ENCODE measurements around the gene VEGFA.
A peak's percentile ranks its signal among the peaks of the same experiment; 100 is the strongest.

VEGFA gene

DNA sequence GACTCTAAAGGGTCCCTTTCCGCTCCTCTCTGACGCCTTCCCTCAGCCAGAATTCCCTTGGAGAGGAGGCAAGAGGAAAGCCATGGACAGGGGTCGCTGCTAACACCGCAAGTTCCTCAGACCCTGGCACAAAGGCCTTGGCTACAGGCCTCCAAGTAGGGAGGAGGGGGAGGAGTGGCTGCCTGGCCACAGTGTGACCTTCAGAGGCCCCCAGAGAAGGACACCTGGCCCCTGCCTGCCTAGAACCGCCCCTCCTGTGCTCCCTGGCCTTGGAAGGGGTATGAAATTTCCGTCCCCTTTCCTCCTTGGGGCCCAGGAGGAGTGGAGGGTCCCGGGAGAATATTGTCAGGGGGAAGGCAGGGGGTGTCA, 2.7 kb downstream of the VEGFA start:
- Histone ChIP-seq H3K9me3 (ENCODE audit: insufficient read depth, low read depth, low read length) (no peaks in the 10 kb centered on the region), H3K9ac (ENCODE audit: low read depth, low read length, poor library complexity, severe bottlenecking) (peak overlapping the region; percentile 95), H3K4me1 (ENCODE audit: insufficient read depth, low read length, poor library complexity, severe bottlenecking) (peaks cover 58% of the 10 kb centered on the region), H3K36me3 (ENCODE audit: insufficient read depth, low read length) (peaks cover 11% of the 10 kb centered on the region; the same call in 1 of the 2 replicates), H3K4me2 (ENCODE audit: low read depth, low read length, poor library complexity, severe bottlenecking) (peak overlapping the region; percentile 98), H3K27me3 (ENCODE audit: insufficient read depth, low read length, poor library complexity, severe bottlenecking) (no peaks in the 10 kb centered on the region), H4K20me1 (ENCODE audit: insufficient read depth, low read length, poor library complexity, severe bottlenecking) (peaks cover 46% of the 10 kb centered on the region), H2AFZ (ENCODE audit: low read length) (no peak overlapping the region), H3K9me2 (replicated peaks; ENCODE audit: low read depth, low read length) (no peaks in the 10 kb centered on the region), H3F3A (ENCODE audit: low read depth) (no peaks in the 10 kb centered on the region), H3K4me3 (ENCODE audit: low read length, poor library complexity, severe bottlenecking) (peak overlapping the region; percentile 87), H3K79me2 (ENCODE audit: insufficient read depth, low read length) (peaks cover 76% of the 10 kb centered on the region)
- no peak for TF ChIP-seq EZH2phosphoT487 (IDR thresholded peaks at IDR 0.05; ENCODE audit: borderline replicate concordance)
- TF ChIP-seq, protein P1, sequence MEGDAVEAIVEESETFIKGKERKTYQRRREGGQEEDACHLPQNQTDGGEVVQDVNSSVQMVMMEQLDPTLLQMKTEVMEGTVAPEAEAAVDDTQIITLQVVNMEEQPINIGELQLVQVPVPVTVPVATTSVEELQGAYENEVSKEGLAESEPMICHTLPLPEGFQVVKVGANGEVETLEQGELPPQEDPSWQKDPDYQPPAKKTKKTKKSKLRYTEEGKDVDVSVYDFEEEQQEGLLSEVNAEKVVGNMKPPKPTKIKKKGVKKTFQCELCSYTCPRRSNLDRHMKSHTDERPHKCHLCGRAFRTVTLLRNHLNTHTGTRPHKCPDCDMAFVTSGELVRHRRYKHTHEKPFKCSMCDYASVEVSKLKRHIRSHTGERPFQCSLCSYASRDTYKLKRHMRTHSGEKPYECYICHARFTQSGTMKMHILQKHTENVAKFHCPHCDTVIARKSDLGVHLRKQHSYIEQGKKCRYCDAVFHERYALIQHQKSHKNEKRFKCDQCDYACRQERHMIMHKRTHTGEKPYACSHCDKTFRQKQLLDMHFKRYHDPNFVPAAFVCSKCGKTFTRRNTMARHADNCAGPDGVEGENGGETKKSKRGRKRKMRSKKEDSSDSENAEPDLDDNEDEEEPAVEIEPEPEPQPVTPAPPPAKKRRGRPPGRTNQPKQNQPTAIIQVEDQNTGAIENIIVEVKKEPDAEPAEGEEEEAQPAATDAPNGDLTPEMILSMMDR (conservative IDR thresholded peaks at IDR 0.05; ENCODE audit: low read length), result no peak

DNA sequence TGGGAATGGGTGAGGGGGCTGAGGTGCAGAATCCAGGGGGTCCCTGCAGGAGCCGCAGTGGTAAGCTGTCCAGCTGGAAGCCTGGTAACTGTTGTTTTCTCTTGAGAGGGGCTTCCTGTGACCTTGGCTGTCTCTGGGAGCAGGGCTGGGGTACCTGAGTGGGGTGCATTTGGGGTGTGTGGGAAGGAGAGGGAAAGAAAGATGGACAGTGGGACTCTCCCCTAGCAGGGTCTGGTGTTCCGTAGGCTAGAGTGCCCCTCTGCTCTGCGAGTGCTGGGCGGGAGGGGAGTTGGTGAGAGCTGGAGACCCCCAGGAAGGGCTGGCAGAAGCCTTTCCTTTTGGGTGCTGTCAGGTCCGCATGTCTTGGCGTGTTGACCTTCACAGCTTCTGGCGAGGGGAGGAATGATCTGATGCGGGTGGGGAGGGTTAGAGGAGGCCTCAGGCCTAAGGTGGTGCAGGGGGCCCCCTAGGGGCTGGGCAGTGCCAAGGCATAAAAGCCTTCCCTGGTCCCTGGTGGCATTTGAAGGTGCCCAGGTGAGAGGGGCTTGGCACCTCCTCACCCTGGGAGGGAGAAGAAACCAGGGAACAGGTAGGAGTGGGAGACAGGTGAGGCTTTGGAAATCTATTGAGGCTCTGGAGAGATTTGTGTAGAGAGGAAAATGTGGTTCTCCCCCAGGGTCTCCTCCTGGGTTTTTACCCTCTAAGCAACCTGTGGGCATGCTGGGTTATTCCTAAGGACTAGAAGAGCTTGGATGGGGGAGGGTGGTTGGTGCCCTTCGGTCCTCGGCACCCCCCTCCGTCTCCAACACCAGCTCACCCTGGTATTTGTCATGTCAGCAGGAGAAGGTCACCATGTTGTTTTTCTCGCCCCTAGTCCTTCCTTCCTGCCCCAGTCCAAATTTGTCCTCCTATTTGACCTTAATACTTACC, 3.3 kb downstream of the VEGFA start:
- Histone ChIP-seq H3K9ac (ENCODE audit: low read depth, low read length, poor library complexity, severe bottlenecking) (peak overlapping the region; percentile 95), H3K4me3 (ENCODE audit: low read length, poor library complexity, severe bottlenecking) (peak overlapping the region; percentile 87), H3K9me3 (ENCODE audit: insufficient read depth, low read depth, low read length) (no peaks in the 10 kb centered on the region), H3F3A (ENCODE audit: low read depth) (no peaks in the 10 kb centered on the region), H3K4me2 (ENCODE audit: low read depth, low read length, poor library complexity, severe bottlenecking) (peak overlapping the region; percentile 98), H3K27me3 (ENCODE audit: insufficient read depth, low read length, poor library complexity, severe bottlenecking) (no peaks in the 10 kb centered on the region), H3K36me3 (ENCODE audit: insufficient read depth, low read length) (peaks cover 18% of the 10 kb centered on the region), H2AFZ (ENCODE audit: low read length) (no peak overlapping the region), H3K4me1 (ENCODE audit: insufficient read depth, low read length, poor library complexity, severe bottlenecking) (peaks cover 58% of the 10 kb centered on the region), H3K9me2 (replicated peaks; ENCODE audit: low read depth, low read length) (no peaks in the 10 kb centered on the region), H3K79me2 (ENCODE audit: insufficient read depth, low read length) (peaks cover 83% of the 10 kb centered on the region), H4K20me1 (ENCODE audit: insufficient read depth, low read length, poor library complexity, severe bottlenecking) (peaks cover 53% of the 10 kb centered on the region)
- TF ChIP-seq EZH2phosphoT487 (IDR thresholded peaks at IDR 0.05; ENCODE audit: borderline replicate concordance), result no peak
- TF ChIP-seq, protein P1 (conservative IDR thresholded peaks at IDR 0.05; ENCODE audit: low read length), result peak; percentile 92

DNA sequence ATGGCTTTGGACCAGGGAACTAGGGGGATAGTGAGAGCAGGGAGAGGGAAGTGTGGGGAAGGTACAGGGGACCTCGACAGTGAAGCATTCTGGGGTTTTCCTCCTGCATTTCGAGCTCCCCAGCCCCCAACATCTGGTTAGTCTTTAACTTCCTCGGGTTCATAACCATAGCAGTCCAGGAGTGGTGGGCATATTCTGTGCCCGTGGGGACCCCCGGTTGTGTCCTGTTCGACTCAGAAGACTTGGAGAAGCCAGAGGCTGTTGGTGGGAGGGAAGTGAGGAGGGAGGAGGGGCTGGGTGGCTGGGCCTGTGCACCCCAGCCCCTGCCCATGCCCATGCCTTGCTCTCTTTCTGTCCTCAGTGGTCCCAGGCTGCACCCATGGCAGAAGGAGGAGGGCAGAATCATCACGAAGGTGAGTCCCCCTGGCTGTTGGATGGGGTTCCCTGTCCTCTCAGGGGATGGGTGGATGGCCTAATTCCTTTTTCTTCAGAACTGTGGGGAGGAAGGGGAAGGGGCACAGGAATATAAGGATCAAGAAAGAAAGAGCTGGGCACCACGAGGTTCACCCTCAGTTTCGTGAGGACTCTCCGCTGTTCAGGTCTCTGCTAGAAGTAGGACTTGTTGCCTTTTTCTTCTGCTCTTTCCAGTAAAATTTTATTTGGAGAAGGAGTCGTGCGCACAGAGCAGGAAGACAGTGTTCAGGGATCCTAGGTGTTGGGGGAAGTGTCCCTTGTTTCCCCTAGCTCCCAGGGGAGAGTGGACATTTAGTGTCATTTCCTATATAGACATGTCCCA, 4.2 kb downstream of the VEGFA start:
- Histone ChIP-seq H3F3A (ENCODE audit: low read depth) (no peaks in the 10 kb centered on the region), H2AFZ (ENCODE audit: low read length) (no peak overlapping the region), H3K9ac (ENCODE audit: low read depth, low read length, poor library complexity, severe bottlenecking) (peak overlapping the region; percentile 95), H3K27me3 (ENCODE audit: insufficient read depth, low read length, poor library complexity, severe bottlenecking) (no peaks in the 10 kb centered on the region), H4K20me1 (ENCODE audit: insufficient read depth, low read length, poor library complexity, severe bottlenecking) (peaks cover 55% of the 10 kb centered on the region), H3K9me2 (replicated peaks; ENCODE audit: low read depth, low read length) (no peaks in the 10 kb centered on the region), H3K79me2 (ENCODE audit: insufficient read depth, low read length) (peaks cover 89% of the 10 kb centered on the region), H3K4me3 (ENCODE audit: low read length, poor library complexity, severe bottlenecking) (peak overlapping the region; percentile 87), H3K4me1 (ENCODE audit: insufficient read depth, low read length, poor library complexity, severe bottlenecking) (peaks cover 58% of the 10 kb centered on the region), H3K9me3 (ENCODE audit: insufficient read depth, low read depth, low read length) (no peaks in the 10 kb centered on the region), H3K36me3 (ENCODE audit: insufficient read depth, low read length) (peaks cover 26% of the 10 kb centered on the region), H3K4me2 (ENCODE audit: low read depth, low read length, poor library complexity, severe bottlenecking) (peak overlapping the region; percentile 98)
- TF ChIP-seq, protein P1 (conservative IDR thresholded peaks at IDR 0.05; ENCODE audit: low read length), result no peak
- TF ChIP-seq EZH2phosphoT487 (IDR thresholded peaks at IDR 0.05; ENCODE audit: borderline replicate concordance), result no peak

Data from Loucy (cell line).